DMS114 treated with DMSO at 0.1 percent for 48 hours (cell line): ENCODE results near the gene MYH11.
A peak's percentile ranks its signal among the peaks of the same experiment; 100 is the strongest.
"Not testable (repeated sequence)": the region's sequence is repeated elsewhere in the genome, so short reads cannot be mapped to it uniquely, and the experiment has no call there.

Source experiments
- DNase-seq: peaks from one replicate; lab custom pipeline; 2025; ENCODE audit not compliant: unreplicated experiment; lab: John Stamatoyannopoulos, UW

The MYH11 gene

GRCh38 chr16:15725641-15726240, 131.1 kb downstream of the MYH11 start:
- DNase-seq = no peak

- no peak for DNase-seq
These were observed 133.0 kb downstream of the MYH11 start for GRCh38 chr16:15723808-15724207.

DNA sequence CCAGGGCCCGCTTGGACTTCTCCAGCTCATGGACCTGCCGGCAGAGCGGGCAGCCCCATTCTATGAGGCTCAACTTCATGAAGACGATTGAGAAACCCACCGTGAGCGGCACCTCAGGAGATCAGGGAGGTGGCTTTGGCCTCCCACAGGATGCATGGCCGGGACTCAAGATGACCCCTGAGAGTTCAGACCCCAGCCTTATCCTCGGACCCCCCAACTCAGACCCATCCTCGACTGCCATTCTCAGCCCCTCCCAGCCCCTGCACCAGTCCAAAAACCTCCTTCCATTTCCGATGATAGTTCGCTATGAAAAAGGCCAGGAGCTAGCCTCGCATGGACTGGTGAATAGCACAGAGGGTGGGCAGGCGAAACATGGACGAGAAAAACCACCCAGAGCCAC, 135.8 kb downstream of the MYH11 start:
- DNase-seq = no peak

- DNase-seq = no peak
These were observed 140.0 kb downstream of the MYH11 start for GRCh38 chr16:15716694-15717447.

DNA sequence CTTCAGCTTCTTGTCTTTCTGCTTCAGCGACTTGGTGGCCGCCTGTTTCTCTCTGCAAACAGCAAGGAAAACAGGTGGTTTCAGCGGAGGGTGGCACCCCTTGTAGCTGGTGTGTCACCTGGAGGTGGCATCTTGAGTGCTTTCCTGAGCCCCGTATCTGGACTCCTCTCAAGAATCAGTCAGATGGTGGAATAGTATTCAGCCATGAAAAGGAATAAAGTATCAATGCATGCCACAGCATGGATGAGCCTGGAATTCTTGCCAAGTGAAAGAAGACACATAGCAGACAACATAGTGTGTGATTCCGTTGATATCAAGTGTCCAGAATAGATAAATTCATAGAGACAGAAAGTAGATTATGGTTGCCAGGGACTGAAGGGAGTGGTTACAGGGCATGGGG, 141.6 kb downstream of the MYH11 start:
- DNase-seq = no peak

- DNase-seq = no peak
These were observed 142.2 kb downstream of the MYH11 start for GRCh38 chr16:15714393-15715172.

DNA sequence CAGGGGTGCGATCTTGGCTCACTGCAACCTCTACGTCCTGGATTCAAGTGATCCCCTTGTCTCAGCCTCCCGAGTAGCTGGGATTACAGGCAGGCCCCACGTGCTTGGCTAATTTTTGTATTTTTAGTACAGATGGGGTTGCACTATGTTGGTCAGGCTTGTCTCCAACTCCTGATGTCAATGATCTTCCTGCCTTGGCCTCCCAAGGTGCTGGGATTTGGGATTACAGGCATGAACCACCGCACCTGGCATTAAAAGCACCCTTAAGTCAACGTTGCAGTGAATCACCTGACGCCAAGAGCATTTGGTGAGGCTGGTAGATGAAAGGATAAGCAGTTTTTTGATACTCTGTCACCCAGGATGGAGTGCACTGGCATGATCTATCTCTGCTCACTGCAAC, 147.8 kb downstream of the MYH11 start:
- no peak for DNase-seq

GRCh38 chr16:15708096-15708495, 148.7 kb downstream of the MYH11 start:
- DNase-seq = no peak

DNA sequence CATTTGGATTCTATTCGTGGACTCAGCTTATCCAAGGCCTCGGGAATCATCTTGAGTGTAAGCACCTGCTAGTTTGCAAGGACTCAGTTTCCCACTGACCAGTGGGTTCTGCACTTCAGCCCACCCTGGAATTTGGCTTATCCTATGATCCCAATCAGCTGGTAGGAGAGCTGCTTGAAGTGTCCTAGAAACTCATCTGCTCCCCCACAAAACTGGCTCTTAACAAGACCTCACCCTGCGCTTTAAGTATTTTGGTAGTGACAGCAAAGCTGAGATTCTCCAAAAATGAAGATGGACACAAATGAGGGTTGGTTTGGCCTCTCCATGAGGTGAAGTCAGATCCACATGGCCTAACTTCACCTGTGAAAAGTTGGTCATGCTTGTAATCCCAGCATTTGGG, 149.5 kb downstream of the MYH11 start:
- no peak for DNase-seq

- no peak for DNase-seq
These were observed 151.7 kb downstream of the MYH11 start for GRCh38 chr16:15705064-15705565.

DNA sequence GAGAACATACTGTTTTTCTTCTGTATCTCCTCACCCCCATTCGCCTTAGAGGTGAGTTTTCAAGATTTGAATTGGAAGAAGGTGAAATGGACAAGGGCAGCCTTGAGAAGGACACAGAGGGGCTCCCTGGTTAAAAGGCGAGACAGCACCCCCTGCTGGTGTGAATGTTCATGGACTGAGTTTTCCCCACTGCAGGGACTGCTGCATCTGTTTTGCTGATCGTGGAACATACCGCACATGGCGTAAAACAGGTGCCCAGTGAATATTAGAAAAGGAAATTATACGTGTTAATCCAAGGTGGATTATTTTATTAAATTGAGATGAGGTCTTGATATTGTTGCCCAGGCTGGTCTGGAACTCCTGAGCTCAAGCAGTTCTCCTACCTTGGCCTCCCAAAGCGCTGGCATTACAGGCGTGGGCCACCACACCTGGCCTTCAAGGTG, 152.3 kb downstream of the MYH11 start:
- DNase-seq = peak; percentile 3

- no peak for DNase-seq
These were observed 153.6 kb downstream of the MYH11 start for GRCh38 chr16:15703029-15703736.

DNA sequence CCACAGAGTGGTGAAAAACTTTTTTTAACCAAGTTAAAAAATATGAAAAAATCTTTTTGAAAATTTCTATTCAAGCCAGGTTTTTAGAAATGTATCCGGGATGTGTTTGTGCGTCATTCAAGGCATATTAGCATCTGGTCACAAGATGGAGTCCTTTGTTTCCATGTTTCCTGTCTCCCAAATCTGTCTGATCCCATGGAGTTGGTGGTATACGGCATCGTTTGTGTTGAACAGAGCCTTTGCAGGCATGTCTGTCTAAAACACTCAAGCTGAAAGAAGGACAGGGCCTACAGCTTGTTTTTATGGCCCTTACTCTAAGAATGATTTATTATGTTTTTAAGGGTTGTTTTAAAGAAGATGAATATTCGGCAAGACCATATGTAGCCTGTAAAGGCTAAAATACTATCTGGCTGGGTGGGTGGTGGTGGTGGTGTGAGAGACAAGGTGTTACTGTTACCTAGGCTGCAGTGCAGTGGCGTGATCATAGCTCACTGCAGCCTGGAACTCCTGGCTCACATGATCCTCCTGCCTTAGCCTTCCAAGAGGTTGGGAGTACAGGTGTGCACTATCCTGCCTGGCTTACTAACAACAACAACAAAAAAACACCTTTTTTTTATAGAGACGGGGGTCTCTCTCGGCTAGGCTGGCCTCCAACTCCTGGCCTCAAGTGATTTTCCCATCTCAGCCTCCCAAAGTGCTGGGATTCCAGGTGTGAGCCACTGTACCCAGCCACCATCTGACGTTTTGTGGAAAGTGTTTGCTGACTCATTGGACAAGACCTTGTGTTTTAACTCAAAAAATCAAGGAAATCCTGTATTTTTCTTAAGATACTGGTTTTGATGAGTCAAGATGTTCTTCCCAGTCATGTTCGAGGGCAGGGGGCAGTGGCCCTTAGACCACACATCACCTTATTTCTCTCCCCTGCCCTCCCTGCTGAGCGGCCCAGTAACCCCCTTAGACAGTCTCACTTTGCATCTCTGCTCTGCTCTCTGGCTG, 154.6 kb downstream of the MYH11 start:
- DNase-seq = no peak

GRCh38 chr16:15701367-15701766, 155.5 kb downstream of the MYH11 start:
- no peak for DNase-seq

DNA sequence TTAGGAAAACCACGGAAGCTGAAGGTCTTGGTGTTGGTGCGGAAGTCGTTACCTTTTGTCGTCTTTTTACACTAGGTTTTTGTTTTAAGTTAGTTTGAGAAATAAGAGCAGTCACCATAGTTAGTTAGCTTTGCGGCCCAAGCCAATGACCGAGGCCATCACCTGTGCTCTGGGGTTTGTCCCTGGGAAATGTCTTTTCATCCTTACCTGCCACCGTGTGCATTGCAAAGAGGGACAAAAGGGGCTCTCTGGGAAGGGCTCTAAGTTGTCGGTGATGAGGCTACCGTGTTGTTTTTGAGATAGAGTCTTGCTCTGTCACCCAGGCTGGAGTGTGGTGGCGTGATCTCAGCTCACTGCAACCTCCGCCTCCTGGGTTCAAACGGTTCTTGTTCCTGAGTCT, 157.0 kb downstream of the MYH11 start:
- no peak for DNase-seq

GRCh38 chr16:15694499-15694898, 162.3 kb downstream of the MYH11 start:
- DNase-seq = no peak

DNA sequence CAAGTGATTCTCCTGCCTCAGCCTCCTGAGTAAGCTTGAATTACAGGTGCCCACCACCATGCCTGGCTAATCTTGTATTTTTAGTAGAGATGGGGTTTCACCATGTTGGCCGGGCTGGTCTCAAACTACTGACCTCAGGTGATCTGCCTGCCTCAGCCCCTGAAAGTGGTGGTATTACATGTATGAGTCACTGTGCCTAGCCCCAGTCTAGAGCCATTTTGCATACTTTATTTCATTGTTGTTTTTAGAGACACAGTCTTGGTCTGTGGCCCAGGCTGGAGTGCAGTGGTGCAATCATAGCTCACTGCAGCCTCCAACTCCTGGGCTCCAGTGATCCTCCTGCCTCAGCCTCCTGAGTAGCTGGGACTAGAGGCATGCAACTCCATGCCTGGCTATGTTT, 164.3 kb downstream of the MYH11 start:
- not testable (repeated sequence) for DNase-seq

DNA sequence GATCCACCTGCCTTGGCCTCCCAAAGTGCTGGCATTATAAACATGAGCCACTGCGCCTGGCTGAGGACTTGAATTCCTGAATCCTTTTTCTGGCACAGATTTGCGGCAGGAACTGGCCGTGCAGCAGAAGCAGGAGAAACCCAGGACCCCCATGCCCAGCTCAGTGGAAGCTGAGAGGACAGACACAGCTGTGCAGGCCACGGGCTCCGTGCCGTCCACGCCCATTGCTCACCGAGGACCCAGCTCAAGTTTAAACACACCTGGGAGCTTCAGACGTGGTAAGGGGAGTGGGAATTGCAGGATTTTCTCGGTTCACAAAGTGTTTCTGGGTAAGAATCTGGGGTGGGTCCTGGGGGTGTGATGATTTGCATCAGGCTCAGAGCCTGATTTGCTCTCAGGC, 165.8 kb downstream of the MYH11 start:
- no peak for DNase-seq

DNA sequence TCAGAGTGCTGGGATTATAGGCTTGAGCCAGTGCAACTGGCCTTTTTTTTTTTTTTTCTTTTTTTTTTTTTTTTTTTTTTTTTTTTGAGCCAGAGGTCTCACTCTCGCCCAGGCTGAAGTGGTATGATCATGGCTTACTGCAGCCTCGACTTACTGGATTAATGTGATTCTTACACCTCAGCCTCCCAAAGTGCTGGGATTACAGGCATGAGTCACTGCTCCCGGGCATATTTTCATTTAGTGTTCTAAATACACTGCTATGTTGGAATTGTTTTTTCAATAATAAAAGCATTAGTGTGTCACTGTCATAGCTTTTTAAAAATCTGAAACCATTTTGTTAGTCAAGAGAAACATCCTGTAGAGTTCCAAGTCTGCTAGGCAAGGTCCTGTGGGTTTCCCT, 166.5 kb downstream of the MYH11 start:
- DNase-seq = no peak

DNA sequence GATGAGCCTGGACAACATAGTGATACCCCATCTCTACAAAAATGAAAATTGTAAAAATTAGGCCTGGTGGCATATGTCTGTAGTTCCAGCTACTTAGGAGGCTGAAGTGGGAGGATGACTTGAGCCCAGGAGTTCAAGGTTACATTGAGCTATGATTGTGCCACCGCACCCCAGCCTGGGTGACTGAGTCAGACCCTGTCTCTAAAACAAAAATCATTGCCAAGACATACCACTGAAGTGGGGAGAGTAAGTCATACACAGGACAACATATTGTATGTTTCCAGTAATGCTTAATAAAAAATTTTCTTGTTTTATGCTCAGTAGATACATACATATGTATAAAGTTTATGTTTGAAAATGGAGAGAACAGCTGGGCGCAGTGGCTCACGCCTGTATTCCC, 167.5 kb downstream of the MYH11 start:
- no peak for DNase-seq
